HL-60 (cell line): ENCODE data around the gene ALG5.

ENCODE experiments used
- DNase-seq, 2 experiments: peaks; one replicate each; pipeline ENCODE4 v3.0.0-alpha.2; 2010 to 2020; ENCODE audit warnings: low read depth in 1 of 2, low spot score in 1 of 2
- H3K27ac ChIP-seq: fragments of 250-450 bp; sonication (Bioruptor Pico); replicated peaks from 2 replicates; pipeline ENCODE4 v1.5.1; 2020; ENCODE audit warnings: mild to moderate bottlenecking, moderate library complexity
- H3K27me3 ChIP-seq: fragments of 250-450 bp; sonication (Bioruptor Pico); 2 replicates; pipeline ENCODE4 v1.5.1; 2021; ENCODE audit warnings: mild to moderate bottlenecking, moderate library complexity; ENCODE audit not compliant: insufficient read depth, poor library complexity, severe bottlenecking
- H3K4me3 ChIP-seq: replicated peaks from 2 replicates; pipeline ENCODE4 v1.5.1; 2011; ENCODE audit warnings: mild to moderate bottlenecking, control low read depth, low read length; ENCODE audit not compliant: insufficient read depth
- CTCF ChIP-seq: IDR thresholded peaks from one replicate; pipeline ENCODE4 v1.5.1; 2011; ENCODE audit warnings: low read length, control low read depth, inconsistent platforms; ENCODE audit not compliant: insufficient read depth
- GABPA ChIP-seq: IDR thresholded peaks from 2 replicates; pipeline ENCODE4 v1.6.1; 2012; ENCODE audit warnings: low read depth
- POLR2AphosphoS5 ChIP-seq: IDR thresholded peaks from 2 replicates; pipeline ENCODE4 v1.6.1; 2012; ENCODE audit warnings: low read depth
- SPI1 ChIP-seq: IDR thresholded peaks from 2 replicates; pipeline ENCODE4 v1.6.1; 2012; ENCODE audit warnings: low read depth, mild to moderate bottlenecking, borderline replicate concordance
- TF ChIP-seq, protein P1 (sequence below): IDR thresholded peaks from 2 replicates; pipeline ENCODE4 v1.6.1; 2012; ENCODE audit warnings: low read depth; ENCODE audit not compliant: insufficient replicate concordance

Gene ALG5

DNA sequence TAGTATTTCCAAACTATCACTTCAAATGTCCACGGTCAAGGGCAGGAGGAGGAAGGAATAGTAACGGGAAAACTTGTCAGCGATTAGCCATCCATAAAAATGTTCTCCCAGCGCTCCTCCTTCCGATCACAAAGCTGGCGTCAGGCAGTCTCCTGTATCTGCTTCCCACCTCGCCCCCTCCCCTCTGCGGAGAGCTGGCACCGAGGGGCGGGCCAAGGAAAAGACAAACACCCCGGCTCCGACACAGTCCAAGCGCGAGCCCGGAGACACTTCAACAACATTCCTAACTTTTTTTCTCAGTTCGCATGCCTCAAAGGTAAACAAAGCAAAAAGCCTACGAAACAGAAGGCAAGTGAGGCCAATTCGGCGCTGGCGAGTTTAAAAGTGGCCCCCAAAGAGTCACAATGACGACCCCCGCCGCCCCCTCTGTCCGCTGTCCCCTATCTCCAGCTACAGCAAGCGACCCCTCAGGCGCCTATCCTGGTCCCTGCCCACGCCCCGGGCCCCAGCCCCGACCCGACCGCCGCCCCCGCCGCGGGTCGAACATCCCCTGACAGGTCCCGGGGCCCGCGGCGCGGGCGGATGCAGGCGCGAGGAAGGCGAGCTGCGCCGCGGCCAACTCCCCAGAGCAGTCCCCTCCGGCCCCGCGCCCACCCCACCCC lies 79.8 kb downstream of the ALG5 start:
- no peak for DNase-seq
- Histone ChIP-seq H3K27me3 (peaks cover 29% of the 10 kb centered on the region), H3K27ac (no peak overlapping the region), H3K4me3 (peak overlapping the region; percentile 39)
- TF ChIP-seq, protein P1, sequence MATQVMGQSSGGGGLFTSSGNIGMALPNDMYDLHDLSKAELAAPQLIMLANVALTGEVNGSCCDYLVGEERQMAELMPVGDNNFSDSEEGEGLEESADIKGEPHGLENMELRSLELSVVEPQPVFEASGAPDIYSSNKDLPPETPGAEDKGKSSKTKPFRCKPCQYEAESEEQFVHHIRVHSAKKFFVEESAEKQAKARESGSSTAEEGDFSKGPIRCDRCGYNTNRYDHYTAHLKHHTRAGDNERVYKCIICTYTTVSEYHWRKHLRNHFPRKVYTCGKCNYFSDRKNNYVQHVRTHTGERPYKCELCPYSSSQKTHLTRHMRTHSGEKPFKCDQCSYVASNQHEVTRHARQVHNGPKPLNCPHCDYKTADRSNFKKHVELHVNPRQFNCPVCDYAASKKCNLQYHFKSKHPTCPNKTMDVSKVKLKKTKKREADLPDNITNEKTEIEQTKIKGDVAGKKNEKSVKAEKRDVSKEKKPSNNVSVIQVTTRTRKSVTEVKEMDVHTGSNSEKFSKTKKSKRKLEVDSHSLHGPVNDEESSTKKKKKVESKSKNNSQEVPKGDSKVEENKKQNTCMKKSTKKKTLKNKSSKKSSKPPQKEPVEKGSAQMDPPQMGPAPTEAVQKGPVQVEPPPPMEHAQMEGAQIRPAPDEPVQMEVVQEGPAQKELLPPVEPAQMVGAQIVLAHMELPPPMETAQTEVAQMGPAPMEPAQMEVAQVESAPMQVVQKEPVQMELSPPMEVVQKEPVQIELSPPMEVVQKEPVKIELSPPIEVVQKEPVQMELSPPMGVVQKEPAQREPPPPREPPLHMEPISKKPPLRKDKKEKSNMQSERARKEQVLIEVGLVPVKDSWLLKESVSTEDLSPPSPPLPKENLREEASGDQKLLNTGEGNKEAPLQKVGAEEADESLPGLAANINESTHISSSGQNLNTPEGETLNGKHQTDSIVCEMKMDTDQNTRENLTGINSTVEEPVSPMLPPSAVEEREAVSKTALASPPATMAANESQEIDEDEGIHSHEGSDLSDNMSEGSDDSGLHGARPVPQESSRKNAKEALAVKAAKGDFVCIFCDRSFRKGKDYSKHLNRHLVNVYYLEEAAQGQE: no peak
- TF ChIP-seq GABPA (no peak), SPI1 (no peak), POLR2AphosphoS5 (no peak), CTCF (no peak)

- H3K27me3 ChIP-seq: peaks cover 29% of the 10 kb centered on the region
- no peak overlapping the region for H3K27ac ChIP-seq
- H3K4me3 ChIP-seq: no peak overlapping the region
- TF ChIP-seq, protein P1: no peak
- no peak for TF ChIP-seq SPI1
- TF ChIP-seq GABPA: no peak
- TF ChIP-seq POLR2AphosphoS5: no peak
- no peak for TF ChIP-seq CTCF
- no peak for DNase-seq
These were observed 80.7 kb downstream of the ALG5 start for GRCh38 chr13:36918246-36919131.

GRCh38 chr13:36917311-36917710 lies 81.8 kb downstream of the ALG5 start:
- Histone ChIP-seq H3K27me3 (peaks cover 29% of the 10 kb centered on the region), H3K27ac (no peak overlapping the region), H3K4me3 (no peak overlapping the region)
- DNase-seq: no peak
- TF ChIP-seq, protein P1: no peak
- no peak for TF ChIP-seq CTCF
- no peak for TF ChIP-seq SPI1
- TF ChIP-seq POLR2AphosphoS5: no peak
- TF ChIP-seq GABPA: no peak
